ENCODE data around the gene VWA8.

DNA sequence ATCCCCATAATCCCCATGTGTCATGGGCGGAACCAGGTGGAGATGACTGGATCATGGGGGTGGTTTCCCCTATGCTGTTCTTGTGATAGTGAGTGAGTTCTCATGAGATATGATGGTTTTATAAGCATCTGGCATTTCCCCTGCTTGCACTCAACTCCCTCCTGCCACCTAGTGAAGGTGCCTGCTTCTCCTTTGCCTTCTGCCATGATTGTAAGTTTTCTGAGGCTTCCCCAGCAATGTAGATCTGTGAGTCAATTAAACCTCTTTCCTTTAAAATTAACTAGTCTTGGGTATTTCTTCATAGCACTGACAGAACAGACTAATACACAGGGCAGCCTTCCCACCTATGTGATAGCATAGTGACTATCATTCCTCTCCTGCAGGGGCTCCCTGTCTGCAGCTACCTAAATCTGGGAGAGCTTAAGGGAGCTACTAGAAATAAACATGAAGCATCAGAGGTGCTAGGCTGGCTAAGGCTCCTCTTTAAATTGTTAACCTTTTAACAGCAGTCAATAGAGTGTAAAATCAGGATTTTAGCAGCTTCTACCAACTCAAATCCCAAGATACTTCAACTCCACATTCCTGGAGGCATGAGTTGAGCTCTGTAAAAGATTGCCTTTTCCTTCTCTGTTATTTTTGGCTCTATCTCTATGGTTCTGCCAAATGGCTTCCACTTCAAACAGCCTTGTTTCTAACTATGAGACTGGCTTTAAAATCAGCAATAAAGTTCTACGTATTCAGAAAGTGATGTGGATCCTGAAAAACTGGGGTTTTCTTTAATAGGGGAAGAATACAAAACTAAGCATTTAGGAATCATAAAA lies 112.3 kb downstream of the VWA8 start:
- TF ChIP-seq, protein P1, sequence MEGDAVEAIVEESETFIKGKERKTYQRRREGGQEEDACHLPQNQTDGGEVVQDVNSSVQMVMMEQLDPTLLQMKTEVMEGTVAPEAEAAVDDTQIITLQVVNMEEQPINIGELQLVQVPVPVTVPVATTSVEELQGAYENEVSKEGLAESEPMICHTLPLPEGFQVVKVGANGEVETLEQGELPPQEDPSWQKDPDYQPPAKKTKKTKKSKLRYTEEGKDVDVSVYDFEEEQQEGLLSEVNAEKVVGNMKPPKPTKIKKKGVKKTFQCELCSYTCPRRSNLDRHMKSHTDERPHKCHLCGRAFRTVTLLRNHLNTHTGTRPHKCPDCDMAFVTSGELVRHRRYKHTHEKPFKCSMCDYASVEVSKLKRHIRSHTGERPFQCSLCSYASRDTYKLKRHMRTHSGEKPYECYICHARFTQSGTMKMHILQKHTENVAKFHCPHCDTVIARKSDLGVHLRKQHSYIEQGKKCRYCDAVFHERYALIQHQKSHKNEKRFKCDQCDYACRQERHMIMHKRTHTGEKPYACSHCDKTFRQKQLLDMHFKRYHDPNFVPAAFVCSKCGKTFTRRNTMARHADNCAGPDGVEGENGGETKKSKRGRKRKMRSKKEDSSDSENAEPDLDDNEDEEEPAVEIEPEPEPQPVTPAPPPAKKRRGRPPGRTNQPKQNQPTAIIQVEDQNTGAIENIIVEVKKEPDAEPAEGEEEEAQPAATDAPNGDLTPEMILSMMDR (IDR thresholded peaks at IDR 0.05) = no peak
- no peak for TF ChIP-seq POLR2A (IDR thresholded peaks at IDR 0.05)
